Raji (cell line): ENCODE measurements around the gene NCAPH2.

Source experiments
- POLR2A ChIP-seq: IDR thresholded peaks from 2 replicates; pipeline ENCODE4 v1.6.1; 2011; ENCODE audit warnings: low read depth, low read length, control low read depth; ENCODE audit not compliant: insufficient read depth

NCAPH2 gene

DNA sequence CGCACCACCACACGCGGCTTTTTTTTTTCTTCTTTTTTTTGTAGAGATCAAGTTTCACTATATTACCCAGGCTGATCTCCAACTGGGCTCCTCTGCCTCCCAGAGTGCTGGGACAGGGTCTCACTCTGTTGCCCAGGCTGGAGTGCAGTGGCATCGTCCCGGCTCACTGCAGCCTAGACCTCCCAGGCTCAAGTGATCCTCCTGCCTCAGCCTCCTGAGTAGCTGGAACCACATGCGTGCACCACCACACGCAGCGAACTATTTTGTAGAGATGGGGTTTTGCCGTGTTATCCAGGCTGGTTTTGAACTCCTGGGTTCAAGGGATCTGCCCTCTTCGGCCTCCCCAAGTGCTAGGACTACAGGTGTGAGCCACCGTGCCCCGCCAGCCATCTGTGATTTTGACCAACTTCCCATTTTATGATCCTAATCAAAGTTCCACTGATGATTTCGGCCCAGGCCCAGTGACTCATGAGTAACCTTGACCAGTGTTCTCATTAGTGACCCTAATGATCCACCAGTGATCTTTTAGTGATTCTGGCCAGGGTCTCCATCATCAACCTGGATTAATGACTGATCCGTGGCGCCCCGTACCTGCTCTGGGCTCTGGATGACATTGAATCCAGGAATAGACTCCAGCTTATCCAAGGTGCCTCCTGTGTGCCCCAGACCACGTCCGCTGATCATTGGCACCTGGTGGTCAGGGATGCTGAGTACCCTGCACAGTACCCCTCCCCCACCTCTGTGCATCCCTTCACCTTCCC is 20.1 kb downstream of the NCAPH2 start:
- no peak for TF ChIP-seq POLR2A

DNA sequence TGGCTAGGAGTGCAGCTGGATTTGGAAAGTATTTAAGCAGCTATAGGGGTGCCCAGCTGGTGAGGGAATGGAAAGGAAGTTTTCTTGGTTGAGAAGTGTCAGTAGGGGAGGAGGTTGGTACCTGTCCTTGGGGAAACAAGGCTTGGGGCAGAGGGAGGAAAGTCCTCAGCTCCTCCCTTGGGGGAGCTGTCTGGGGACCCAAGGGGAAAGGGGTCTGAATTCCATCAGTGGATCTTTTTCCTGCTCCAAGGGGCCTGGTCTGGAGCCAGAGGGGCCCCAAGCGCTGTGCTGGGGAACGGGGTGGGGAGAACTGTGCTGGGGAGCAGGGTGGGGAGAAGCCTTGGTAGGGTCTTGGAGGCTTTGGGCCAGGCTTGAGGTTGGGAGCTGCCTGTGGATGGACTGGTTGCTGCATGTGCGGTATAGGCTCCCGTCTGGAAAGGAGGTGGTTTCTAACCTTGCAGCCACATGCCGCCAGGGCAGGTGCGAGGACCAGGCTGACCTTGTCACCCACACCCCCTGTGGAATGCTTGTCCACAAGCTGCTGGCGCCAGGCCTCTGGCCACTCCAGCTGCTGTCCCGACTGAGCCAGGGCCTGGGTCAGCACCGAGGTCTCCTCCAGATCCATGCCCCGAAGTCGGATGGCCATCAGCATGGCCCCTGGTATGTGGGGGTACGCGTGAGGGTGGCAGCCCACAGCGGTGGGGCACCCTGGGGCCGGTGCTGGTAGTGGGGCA is 20.8 kb downstream of the NCAPH2 start:
- peak; percentile 60 for TF ChIP-seq POLR2A

DNA sequence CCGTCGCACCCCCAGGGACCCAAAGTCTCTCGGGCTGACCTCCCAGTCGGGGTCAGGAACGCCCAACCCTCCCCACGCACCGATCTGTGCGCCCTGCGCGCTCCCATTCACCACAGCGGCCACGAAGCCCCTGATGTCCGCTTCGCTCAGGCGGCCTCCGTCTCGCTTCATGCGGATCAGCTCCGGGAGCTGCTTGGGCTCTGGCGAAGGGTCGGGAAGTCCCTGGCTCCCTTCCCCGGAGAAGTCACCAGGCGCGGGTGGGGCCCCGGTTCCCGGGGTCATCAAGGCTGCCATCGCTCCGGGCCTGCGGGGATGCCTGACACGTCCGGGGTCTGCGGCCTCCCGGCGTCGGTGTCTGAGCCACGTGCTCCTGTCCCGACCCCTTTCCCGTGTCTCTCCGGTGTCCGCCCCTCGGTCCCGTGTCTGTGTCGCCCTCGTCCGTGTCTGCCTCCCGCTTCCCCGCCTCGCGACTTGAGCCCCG is 21.4 kb downstream of the NCAPH2 start:
- TF ChIP-seq POLR2A: peak; percentile 67

DNA sequence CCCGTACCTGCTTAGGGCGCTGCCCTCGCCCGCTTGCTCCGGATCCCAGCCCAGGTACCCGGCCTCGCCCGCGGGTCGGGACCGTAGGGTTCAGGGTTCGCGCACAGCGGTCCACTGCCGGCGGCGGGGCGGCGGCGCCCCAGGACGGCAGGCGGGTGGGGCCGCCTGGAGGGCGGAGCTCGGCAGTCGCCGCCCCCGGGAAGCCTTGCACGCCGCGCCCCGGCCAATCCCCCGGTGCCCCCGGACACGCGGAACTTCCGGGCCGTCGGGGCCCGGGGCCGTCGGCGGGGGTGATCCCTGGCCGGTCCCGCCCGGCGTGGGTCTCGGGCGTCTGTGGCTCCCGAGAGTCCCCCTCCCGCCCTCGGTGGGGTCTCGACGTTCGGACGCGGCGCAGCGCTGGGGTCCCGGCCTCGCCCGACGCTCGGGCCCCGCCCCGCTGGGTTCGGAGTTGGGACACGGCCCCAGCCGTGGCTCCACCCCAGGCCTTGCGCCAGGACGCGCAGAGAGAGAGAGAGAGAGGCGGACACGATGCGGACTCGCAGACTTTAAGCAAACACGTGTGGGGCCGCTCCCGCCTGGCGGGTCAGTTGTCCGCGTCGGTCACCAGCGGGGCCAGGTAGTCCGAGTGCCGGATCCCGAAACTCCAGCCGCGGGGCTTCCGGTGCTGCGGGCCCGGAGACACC is 22.0 kb downstream of the NCAPH2 start, which contains the start of gene TYMP:
TYMP (minus strand) TSS at position 116 of the 683 bp plus-strand sequence. CDS start 303 bp downstream, outside the sequence.
- TF ChIP-seq POLR2A: peak; percentile 57; the same call in 1 of the 2 replicates

DNA sequence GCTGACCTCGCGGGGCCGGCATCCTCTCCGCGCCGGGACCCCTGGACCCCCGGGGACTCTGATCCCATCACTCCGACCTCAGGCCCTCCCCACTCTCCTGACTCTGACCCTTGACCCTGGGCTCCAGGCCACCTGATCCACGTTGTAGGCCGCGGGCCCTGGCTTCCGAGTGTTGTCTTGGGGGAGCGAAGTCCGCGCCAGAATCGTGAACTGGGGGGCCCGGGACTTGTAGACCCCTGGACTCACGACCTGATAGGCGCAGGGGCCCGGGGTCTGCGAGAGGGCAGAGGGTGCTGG is 22.5 kb downstream of the NCAPH2 start:
- no peak for TF ChIP-seq POLR2A

DNA sequence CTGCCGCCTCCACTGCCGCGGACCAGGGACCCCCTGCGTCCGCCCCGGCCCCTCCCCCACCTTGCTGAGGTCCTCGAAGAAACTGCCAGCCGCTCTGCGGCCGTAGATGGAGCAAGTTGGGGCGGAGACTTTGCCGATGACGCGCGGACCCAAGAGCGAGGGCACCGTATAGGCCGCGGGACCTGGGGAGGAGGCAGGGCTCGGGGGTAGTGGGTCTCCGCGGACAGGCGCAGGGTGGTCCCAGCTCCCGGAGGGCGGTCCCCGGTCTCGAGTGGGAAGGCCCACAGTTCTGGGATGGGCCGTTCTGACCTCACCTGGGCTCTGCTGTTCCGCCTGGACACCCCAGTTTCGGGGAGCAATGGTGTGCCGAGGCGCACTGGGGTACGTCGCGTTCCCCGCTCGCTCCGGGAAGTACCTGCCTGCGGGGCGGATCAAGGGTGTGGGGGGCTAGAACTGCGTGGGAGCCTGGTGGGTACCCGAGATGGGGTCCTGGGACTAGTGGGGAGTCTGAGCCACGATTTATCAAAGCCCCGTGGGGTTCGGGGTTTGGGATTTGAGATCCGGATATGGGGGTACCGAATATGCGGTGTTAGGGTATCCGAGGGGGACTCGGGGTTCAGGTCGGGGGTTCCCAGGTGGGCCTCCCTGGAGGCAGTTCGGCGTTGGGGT is 23.0 kb downstream of the NCAPH2 start:
- TF ChIP-seq POLR2A: peak; percentile 72

DNA sequence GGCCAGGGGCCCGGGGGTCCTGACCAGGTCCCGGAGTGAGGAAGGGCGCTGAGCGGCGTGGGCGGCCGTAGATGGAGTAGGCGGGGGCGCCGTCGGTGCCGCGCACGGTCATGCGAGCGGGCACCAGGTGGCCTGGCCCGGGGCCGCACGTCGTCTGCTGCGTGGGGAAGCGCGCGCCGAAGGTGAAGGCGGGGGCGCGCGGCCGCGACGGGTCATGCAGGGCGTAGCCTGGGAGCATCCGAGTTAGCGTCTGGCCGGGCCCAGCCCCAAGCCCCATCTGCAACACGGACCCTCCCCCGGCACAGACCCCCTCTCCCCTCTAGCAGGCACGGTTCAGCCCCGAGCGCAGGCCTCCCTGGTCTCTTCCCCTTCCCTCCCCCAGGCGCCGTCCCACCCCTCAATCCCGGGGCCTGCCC is 23.5 kb downstream of the NCAPH2 start:
- peak; percentile 67 for TF ChIP-seq POLR2A

DNA sequence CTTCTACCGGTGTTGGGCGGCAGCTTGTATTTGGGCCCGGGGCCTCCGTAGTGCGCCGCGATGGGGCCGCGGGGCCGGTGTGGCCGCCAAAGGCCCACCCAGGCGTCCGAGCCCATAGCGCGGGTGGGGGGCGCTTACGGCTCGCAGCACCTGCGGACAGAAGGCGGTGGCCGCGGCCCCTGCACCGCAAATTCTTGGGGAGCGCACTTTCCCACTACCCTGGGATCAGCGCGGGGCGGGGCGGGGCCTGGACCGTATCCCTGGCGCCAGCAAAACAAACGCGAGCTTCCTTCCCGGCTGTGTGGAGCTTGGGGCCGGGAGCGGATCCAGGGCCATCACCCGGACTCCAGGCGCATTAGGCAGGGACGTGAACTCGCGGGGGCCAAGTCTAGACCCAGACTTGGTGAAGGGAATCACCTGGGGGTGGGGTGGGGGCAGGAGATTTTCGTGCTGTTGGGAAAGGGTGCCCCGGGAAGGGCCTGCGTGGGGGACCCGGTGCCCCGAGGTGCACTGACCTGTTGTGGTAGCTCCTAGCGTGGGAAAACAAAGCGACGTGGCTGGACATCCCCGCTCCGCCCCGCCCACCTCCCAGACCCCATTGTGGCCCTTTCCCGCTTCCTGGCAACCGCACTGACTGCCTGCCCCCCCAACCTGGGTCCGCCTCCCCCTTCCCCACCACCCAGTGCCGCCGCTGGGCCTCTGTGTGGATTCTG is 24.1 kb downstream of the NCAPH2 start:
- TF ChIP-seq POLR2A: no peak; the same call in 1 of the 2 replicates

DNA sequence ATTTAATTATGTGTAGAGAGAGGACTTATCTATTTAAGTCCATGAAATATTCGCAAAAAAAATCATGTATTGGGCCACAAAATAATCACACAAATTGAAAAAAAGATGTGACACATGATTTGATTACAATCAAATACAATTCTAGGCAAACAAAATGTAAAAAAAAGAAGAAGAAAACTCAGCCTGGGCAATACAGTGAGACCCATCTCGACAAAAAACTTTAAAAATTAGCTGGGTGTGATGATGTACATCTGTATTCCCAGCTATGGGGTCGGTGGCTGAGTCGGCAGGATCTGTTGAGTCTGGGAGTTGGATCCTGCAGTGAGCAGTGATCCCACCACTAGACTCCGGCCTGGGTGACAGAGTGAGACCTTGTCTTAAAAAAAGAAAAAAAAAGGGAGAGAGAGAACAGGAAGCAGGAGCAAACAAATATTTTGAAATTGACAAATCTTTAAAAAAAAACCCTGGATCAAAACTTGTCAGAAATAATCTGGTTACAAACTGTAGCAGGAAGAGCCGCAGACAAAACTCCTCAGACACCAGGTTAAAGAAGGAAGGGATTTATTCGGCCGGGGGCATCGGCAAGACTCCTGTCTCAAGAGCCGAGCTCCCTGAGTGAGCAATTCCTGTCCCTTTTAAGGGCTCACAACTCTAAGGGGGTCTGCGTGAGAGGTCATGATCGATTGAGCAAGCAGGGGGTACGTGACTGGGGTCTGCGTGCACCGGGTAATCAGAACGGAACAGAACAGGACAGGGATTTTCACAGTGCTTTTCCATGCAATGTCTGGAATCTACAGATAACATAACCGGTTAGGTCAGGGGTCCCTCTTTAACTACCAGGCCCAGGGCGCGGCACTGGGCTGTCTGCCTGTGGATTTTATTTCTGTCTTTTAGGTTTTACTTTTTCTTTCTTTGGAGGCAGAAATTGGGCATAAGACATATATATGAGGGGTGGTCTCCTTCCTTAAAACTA is 25.1 kb downstream of the NCAPH2 start:
- TF ChIP-seq POLR2A: no peak

DNA sequence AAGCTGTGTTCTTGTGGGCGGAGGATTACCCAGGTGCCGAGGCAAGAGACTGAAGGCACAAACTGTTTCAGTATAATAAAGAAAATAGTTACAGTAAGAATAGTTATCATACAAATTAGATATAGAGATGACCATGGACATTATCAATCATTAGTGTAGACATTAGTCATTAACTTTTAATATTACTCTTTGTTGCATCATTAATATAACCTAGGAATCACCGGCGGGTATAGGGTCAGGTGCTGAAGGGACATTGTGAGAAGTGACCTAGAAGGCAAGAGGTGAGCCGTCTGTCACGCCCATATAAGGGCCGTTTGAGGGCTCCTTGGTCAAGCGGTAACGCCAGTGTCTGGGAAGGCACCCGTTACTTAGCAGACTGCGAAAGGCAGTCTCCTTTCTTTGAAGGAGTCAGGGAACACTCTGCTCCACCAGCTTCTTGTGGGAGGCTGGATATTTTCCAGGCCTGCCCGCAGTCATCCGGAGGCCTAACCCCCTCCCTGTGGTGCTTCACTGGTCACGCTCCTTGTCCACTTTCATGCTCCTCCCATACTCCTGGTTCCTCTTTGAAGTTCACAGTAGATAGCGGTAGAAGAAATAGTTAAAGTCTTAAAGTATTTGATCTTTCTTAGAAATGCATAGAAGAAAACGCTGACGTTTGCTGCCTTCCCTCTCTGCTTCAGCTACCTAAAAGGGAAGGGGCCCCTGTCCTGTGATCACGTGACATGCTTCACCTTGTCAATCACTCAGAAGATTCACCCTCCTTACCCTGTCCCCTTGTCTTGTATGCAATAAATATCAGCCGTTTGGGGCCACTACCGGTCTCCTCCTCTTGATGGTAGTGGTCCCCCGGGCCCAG is 26.1 kb downstream of the NCAPH2 start:
- TF ChIP-seq POLR2A: peak; percentile 64

DNA sequence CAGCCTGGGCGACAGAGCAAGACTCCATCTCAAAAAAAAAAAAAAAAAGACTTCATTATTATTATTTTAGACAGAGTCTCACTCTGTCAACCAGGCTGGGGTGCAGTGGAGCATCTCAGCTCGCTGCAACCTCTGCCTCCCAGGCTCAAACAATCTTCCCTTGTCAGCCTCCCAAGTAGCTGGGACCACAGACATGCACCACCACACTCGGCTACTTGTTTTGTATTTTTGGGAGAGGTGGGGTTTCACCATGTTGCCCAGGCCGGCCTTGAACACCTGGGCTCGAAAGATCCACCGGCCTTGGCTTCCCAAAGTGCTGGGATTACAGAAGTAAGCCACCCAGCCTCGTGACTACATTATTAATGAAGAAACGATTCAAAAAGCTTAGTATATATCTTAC is 27.1 kb downstream of the NCAPH2 start:
- peak; percentile 53 for TF ChIP-seq POLR2A

DNA sequence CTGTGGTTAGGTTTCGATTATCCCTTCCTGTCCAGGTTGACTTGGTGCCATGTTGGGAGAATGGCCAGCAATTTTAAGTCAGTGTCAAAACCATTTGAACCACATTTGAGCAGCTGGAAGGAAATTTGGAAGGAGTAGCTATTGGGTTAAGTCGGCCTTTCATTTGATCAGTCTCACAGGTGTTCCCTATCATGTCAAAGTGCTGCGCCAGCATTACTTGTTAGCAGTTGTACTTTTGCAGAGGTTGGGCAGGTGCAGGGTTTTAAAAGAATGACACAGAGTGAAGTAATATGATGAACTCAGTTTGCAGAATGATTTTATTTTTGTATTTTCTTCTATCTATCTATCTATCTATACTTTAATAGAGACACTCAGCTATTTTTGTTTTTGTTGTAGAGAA is 28.2 kb downstream of the NCAPH2 start:
- TF ChIP-seq POLR2A: no peak
